ENCODE measurements around the gene CEBPZ.

Gene CEBPZ

GRCh38 chr2:37246205-37246604 is 14.8 kb upstream of the CEBPZ start:
- H3K4me2 ChIP-seq (ENCODE audit: insufficient read depth, low read length) = no peak overlapping the region
- no peak for DNase-seq
- H3K36me3 ChIP-seq (ENCODE audit: insufficient read depth, low read length) = peaks cover 74% of the 10 kb centered on the region

GRCh38 chr2:37244755-37245154 is 13.4 kb upstream of the CEBPZ start:
- DNase-seq = no peak
- Histone ChIP-seq H3K36me3 (ENCODE audit: insufficient read depth, low read length) (peaks cover 70% of the 10 kb centered on the region), H3K4me2 (ENCODE audit: insufficient read depth, low read length) (no peak overlapping the region), H3K9me3 (ENCODE audit: insufficient read depth, low read length, severe bottlenecking) (no peaks in the 10 kb centered on the region), H4K20me1 (ENCODE audit: insufficient read depth, low read length) (no peaks in the 10 kb centered on the region), H3K4me1 (ENCODE audit: insufficient read depth, low read length) (no peaks in the 10 kb centered on the region), H2AFZ (ENCODE audit: low read depth, low read length) (no peak overlapping the region), H3K27me3 (ENCODE audit: insufficient read depth, low read length, poor library complexity) (no peaks in the 10 kb centered on the region), H3K27ac (ENCODE audit: low read length) (no peak overlapping the region), H3K79me2 (ENCODE audit: insufficient read depth, low read length) (no peaks in the 10 kb centered on the region), H3K9ac (ENCODE audit: low read depth, low read length) (no peak overlapping the region), H3K4me3 (ENCODE audit: low read depth in 1 of 2, low read length in 2 of 2) (no peak overlapping the region)
- no peak; the same call in 2 of the 3 replicates for ATAC-seq (ENCODE audit: insufficient read depth, low read depth)
- TF ChIP-seq CTCF (IDR thresholded peaks at IDR 0.05; ENCODE audit: borderline replicate concordance, extremely low read depth, low read length, poor library complexity, severe bottlenecking) (no peak), EZH2 (IDR thresholded peaks at IDR 0.05; ENCODE audit: borderline replicate concordance, low read depth, low read length, severe bottlenecking) (no peak)

More at GRCh38 chr2:37246205-37246604, 14.8 kb upstream of the CEBPZ start:
- no peak for ATAC-seq (ENCODE audit: insufficient read depth, low read depth)
- Histone ChIP-seq H3K79me2 (ENCODE audit: insufficient read depth, low read length) (no peaks in the 10 kb centered on the region), H3K9me3 (ENCODE audit: insufficient read depth, low read length, severe bottlenecking) (no peaks in the 10 kb centered on the region), H3K27me3 (ENCODE audit: insufficient read depth, low read length, poor library complexity) (no peaks in the 10 kb centered on the region), H3K4me1 (ENCODE audit: insufficient read depth, low read length) (no peaks in the 10 kb centered on the region), H4K20me1 (ENCODE audit: insufficient read depth, low read length) (no peaks in the 10 kb centered on the region), H3K9ac (ENCODE audit: low read depth, low read length) (no peak overlapping the region), H2AFZ (ENCODE audit: low read depth, low read length) (no peak overlapping the region), H3K27ac (ENCODE audit: low read length) (no peak overlapping the region), H3K4me3 (ENCODE audit: low read depth in 1 of 2, low read length in 2 of 2) (no peak overlapping the region)
- no peak for TF ChIP-seq EZH2 (IDR thresholded peaks at IDR 0.05; ENCODE audit: borderline replicate concordance, low read depth, low read length, severe bottlenecking)

GRCh38 chr2:37244017-37244416 is 12.6 kb upstream of the CEBPZ start:
- no peaks in the 10 kb centered on the region for H3K27me3 ChIP-seq (ENCODE audit: insufficient read depth, low read length, poor library complexity)
- no peaks in the 10 kb centered on the region for H3K4me1 ChIP-seq (ENCODE audit: insufficient read depth, low read length)
- no peak overlapping the region for H2AFZ ChIP-seq (ENCODE audit: low read depth, low read length)
- no peak overlapping the region for H3K9ac ChIP-seq (ENCODE audit: low read depth, low read length)
- H3K79me2 ChIP-seq (ENCODE audit: insufficient read depth, low read length) = no peaks in the 10 kb centered on the region
- no peak overlapping the region for H3K4me3 ChIP-seq (ENCODE audit: low read depth in 1 of 2, low read length in 2 of 2)
- DNase-seq = no peak
- peaks cover 70% of the 10 kb centered on the region for H3K36me3 ChIP-seq (ENCODE audit: insufficient read depth, low read length)
- H4K20me1 ChIP-seq (ENCODE audit: insufficient read depth, low read length) = no peaks in the 10 kb centered on the region
- no peak for TF ChIP-seq EZH2 (IDR thresholded peaks at IDR 0.05; ENCODE audit: borderline replicate concordance, low read depth, low read length, severe bottlenecking)
- no peak for TF ChIP-seq CTCF (IDR thresholded peaks at IDR 0.05; ENCODE audit: borderline replicate concordance, extremely low read depth, low read length, poor library complexity, severe bottlenecking)
- no peaks in the 10 kb centered on the region for H3K9me3 ChIP-seq (ENCODE audit: insufficient read depth, low read length, severe bottlenecking)
- H3K4me2 ChIP-seq (ENCODE audit: insufficient read depth, low read length) = no peak overlapping the region
- ATAC-seq (ENCODE audit: insufficient read depth, low read depth) = no peak
- no peak overlapping the region for H3K27ac ChIP-seq (ENCODE audit: low read length)

GRCh38 chr2:37243435-37243834 is 12.0 kb upstream of the CEBPZ start:
- TF ChIP-seq EZH2 (IDR thresholded peaks at IDR 0.05; ENCODE audit: borderline replicate concordance, low read depth, low read length, severe bottlenecking) = no peak
- TF ChIP-seq CTCF (IDR thresholded peaks at IDR 0.05; ENCODE audit: borderline replicate concordance, extremely low read depth, low read length, poor library complexity, severe bottlenecking) = no peak
- no peaks in the 10 kb centered on the region for H3K27me3 ChIP-seq (ENCODE audit: insufficient read depth, low read length, poor library complexity)
- H3K4me2 ChIP-seq (ENCODE audit: insufficient read depth, low read length) = no peak overlapping the region

More at GRCh38 chr2:37243435-37243834, 12.0 kb upstream of the CEBPZ start:
- no peaks in the 10 kb centered on the region for H3K4me1 ChIP-seq (ENCODE audit: insufficient read depth, low read length)
- H4K20me1 ChIP-seq (ENCODE audit: insufficient read depth, low read length) = no peaks in the 10 kb centered on the region
- no peak overlapping the region for H2AFZ ChIP-seq (ENCODE audit: low read depth, low read length)
- DNase-seq (no peak), ATAC-seq (ENCODE audit: insufficient read depth, low read depth) (no peak)
- peaks cover 64% of the 10 kb centered on the region for H3K36me3 ChIP-seq (ENCODE audit: insufficient read depth, low read length)
- no peak overlapping the region for H3K4me3 ChIP-seq (ENCODE audit: low read depth in 1 of 2, low read length in 2 of 2)
- no peak overlapping the region for H3K27ac ChIP-seq (ENCODE audit: low read length)
- no peaks in the 10 kb centered on the region for H3K9me3 ChIP-seq (ENCODE audit: insufficient read depth, low read length, severe bottlenecking)
- no peak overlapping the region for H3K9ac ChIP-seq (ENCODE audit: low read depth, low read length)
- H3K79me2 ChIP-seq (ENCODE audit: insufficient read depth, low read length) = no peaks in the 10 kb centered on the region

All from DND-41 (cell line).